ENCODE data around the gene PLEKHM3. TPM values are rescaled to one million over a fixed set of nuclear protein-coding genes. Genes with fewer than 3 reads are reported as not detected.

Gene PLEKHM3
- total RNA-seq, 6 experiments from 2014 or later = 6.4 to 8.2 (median 7.2) TPM

DNA sequence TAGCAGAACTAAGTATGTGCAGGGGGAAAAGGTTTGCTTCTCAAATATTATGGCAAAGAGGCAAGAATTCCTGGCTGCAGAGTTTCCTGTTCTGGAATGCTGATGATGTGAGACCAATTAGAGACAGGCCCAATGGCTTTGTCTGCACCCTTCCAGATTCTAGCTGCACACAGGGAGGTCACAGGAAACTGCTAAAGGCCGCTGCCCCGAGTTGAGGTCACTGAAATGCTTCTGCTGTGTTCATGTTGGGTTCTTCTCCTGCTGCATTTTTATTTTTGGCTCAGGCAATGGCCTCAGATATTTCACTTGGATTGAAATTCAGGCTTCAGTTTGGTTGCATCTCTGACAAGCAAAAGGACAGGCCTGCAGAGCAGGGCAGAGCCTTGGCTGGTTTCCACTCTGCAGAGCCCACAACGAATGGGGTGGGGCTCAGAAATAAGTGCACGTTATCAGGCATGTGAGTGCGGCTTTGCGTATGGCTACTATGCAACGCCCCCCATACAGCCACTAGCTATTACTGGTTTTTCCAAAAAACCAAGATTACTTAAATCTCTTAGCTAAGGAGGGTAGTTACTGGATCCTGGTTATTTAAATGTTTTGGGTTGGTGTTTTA is 188.7 kb downstream of the PLEKHM3 start:
- no peak for DNase-seq
- TF ChIP-seq, protein P1, sequence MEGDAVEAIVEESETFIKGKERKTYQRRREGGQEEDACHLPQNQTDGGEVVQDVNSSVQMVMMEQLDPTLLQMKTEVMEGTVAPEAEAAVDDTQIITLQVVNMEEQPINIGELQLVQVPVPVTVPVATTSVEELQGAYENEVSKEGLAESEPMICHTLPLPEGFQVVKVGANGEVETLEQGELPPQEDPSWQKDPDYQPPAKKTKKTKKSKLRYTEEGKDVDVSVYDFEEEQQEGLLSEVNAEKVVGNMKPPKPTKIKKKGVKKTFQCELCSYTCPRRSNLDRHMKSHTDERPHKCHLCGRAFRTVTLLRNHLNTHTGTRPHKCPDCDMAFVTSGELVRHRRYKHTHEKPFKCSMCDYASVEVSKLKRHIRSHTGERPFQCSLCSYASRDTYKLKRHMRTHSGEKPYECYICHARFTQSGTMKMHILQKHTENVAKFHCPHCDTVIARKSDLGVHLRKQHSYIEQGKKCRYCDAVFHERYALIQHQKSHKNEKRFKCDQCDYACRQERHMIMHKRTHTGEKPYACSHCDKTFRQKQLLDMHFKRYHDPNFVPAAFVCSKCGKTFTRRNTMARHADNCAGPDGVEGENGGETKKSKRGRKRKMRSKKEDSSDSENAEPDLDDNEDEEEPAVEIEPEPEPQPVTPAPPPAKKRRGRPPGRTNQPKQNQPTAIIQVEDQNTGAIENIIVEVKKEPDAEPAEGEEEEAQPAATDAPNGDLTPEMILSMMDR (IDR thresholded peaks at IDR 0.05) = no peak
- no peaks in the 10 kb centered on the region for H3K9me3 Mint-ChIP-seq
- H3K4me1 Mint-ChIP-seq (ENCODE audit: low read depth) = peaks cover 15% of the 10 kb centered on the region
- H3K27me3 Mint-ChIP-seq (ENCODE audit: insufficient read depth) = no peaks in the 10 kb centered on the region
- no peak overlapping the region for H3K4me3 Mint-ChIP-seq
- H3K36me3 Mint-ChIP-seq (ENCODE audit: low read depth) = no peaks in the 10 kb centered on the region
- H3K27ac Mint-ChIP-seq = no peak overlapping the region

DNA sequence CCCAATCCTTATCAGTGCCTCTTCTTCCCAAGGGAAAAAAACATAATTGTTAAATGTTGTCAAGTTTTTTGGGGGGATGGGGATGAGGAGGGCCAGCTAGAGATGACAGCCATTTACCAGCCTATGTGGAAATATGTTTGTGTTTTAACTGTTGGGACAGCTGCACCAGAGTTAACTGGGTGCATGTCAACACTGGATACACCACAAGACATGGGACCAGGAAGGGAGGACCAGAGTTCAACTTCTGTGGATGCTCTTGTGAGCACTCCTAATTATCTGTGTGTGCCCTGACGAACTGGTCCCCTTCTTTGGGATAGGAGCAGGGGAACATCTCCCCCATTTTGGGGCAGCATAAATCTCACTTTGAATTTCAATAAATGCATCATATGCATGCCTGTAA is 189.5 kb downstream of the PLEKHM3 start:
- Mint-ChIP-seq H3K4me3 (no peak overlapping the region), H3K4me1 (ENCODE audit: low read depth) (peaks cover 15% of the 10 kb centered on the region), H3K27ac (no peak overlapping the region), H3K9me3 (no peaks in the 10 kb centered on the region), H3K36me3 (ENCODE audit: low read depth) (no peaks in the 10 kb centered on the region), H3K27me3 (ENCODE audit: insufficient read depth) (no peaks in the 10 kb centered on the region)
- DNase-seq = no peak
- TF ChIP-seq, protein P1 (IDR thresholded peaks at IDR 0.05) = no peak

DNA sequence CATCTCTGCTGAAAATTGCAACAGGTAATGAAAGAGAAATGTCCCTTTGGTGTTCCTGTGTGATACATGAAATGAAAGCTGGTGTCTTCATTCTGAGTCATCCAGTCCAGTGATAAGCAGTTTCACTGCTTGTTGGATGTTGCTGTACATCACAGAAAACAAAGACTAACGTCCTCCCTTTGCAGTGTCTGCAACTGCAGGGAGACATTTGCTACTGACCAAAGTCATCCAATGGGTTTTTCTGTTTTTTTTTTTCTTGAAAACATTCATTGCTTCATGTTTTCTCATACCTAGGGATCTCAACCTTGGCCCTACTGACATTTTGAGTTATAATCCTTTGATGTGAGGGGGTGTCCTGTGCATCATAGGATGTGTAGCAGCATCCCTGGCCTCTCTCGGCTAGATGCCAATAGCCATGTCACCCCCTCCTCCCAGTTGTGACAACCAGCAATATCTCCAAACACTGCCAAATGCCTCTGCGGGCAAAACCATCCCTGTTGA is 192.0 kb downstream of the PLEKHM3 start:
- Mint-ChIP-seq H3K27ac (no peak overlapping the region), H3K4me1 (ENCODE audit: low read depth) (peaks cover 24% of the 10 kb centered on the region), H3K9me3 (no peaks in the 10 kb centered on the region), H3K4me3 (no peak overlapping the region), H3K36me3 (ENCODE audit: low read depth) (no peaks in the 10 kb centered on the region), H3K27me3 (ENCODE audit: insufficient read depth) (no peaks in the 10 kb centered on the region)
- DNase-seq = no peak
- TF ChIP-seq, protein P1 (IDR thresholded peaks at IDR 0.05) = no peak

DNA sequence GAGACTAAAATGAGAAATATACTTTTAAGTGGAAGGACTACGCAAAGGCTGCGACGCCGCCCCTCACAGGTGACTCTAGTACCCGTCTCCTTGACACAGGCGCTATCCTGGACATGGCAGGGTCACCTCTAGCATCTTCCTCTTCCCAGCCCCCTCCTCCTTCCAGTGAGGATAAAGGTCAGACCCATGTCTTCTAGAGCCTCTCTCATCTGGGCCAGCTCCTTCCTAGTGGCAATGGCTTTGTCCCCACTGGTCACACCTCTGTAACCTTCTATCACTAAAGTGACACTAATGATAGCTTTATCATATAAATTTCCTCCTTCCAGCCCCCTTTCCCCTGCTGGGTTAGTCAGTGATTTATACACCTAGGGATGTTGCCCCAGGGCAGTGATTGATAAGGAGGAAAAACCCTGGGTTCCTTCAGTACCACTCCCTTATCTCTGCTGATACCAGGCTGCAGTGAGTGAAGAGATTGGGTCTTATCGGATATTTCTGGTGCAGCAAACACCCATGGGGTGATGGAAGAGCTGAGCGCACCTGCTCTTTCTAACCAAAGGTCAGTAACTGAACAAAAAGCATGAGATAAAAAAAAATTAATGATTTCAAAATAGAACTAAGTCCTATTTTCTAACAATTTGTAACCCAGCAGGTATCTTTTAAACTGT is 193.6 kb downstream of the PLEKHM3 start:
- Mint-ChIP-seq H3K9me3 (no peaks in the 10 kb centered on the region), H3K4me1 (ENCODE audit: low read depth) (peaks cover 24% of the 10 kb centered on the region), H3K36me3 (ENCODE audit: low read depth) (no peaks in the 10 kb centered on the region; the same call in 1 of the 2 replicates), H3K27ac (no peak overlapping the region), H3K27me3 (ENCODE audit: insufficient read depth) (no peaks in the 10 kb centered on the region), H3K4me3 (no peak overlapping the region)
- TF ChIP-seq, protein P1 (IDR thresholded peaks at IDR 0.05) = no peak
- DNase-seq = no peak

DNA sequence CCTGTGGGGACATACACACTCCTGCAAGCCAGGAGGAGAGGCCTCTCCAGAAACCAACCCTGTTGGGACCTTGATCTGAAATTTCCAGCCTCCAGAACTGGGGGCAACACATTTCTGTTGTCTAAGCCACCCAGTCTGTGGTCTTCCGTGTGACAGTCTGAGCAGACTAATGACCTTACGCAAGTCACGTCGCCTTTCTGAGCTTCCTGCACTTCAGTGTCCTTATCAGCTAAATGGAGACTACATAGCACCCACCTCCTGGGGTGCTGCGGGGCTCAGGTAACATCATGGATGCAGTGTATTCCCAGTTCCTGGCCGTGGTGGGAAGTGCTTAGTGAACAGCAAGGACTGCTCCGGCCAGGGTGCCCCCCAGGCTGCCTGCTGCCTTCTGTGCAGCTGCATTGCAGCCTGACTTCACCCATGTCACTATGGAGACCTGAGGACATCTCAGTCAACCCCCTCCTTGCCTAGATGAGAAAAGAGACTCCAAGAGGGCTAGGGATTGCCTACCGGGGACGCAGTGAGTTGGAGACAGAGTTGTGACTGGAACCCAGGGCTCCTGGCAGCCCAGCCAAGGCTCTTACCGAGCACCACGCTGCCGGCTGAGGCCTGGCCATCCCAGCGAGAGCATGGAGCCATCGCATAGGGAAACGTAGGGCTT is 194.4 kb downstream of the PLEKHM3 start:
- Mint-ChIP-seq H3K4me3 (no peak overlapping the region), H3K4me1 (ENCODE audit: low read depth) (peaks cover 17% of the 10 kb centered on the region), H3K27ac (no peak overlapping the region), H3K9me3 (no peaks in the 10 kb centered on the region), H3K36me3 (ENCODE audit: low read depth) (no peaks in the 10 kb centered on the region; the same call in 1 of the 2 replicates), H3K27me3 (ENCODE audit: insufficient read depth) (no peaks in the 10 kb centered on the region)
- no peak for DNase-seq
- TF ChIP-seq, protein P1 (IDR thresholded peaks at IDR 0.05) = no peak
